Uterus (tissue), 4 donors: ENCODE results near the gene DPP10. TPM values are rescaled to one million over a fixed set of nuclear protein-coding genes. Genes with fewer than 3 reads are reported as not detected.

Source experiments
- DNase-seq, 2 donors: peaks; one replicate each; pipeline ENCODE4 v3.0.0-alpha.2; 2019 to 2020
- H3K27ac ChIP-seq, 2 donors: fragments of 200-600 bp; sonication (generic); 1 replicate in 1 of 2; 2 replicates in 1 of 2; pipeline ENCODE4 v1.5.1; 2016 to 2018
- H3K27me3 ChIP-seq, 2 donors: fragments of 200-600 bp; sonication (generic); one replicate each; pipeline ENCODE4 v1.5.1; 2018 to 2019; ENCODE audit warnings: control low read depth in 1 of 2
- H3K36me3 ChIP-seq, 2 donors: fragments of 200-600 bp; sonication (generic); one replicate each; pipeline ENCODE4 v1.5.1; 2019; ENCODE audit warnings: control low read depth in 1 of 2
- H3K4me1 ChIP-seq, 2 donors: fragments of 200-600 bp; sonication (generic); one replicate each; pipeline ENCODE4 v1.5.1; 2018 to 2019; ENCODE audit warnings: control low read depth in 1 of 2
- H3K4me3 ChIP-seq, 2 donors: fragments of 200-600 bp; sonication (generic); 1 replicate in 1 of 2; 2 replicates in 1 of 2; pipeline ENCODE4 v1.5.1; 2018 to 2019; ENCODE audit warnings: mild to moderate bottlenecking in 1 of 2
- H3K9me3 ChIP-seq, 2 donors: fragments of 200-600 bp; sonication (generic); one replicate each; pipeline ENCODE4 v1.5.1; 2019; ENCODE audit warnings: control low read depth in 1 of 2
- POLR2A ChIP-seq, 2 donors: fragments of 450-650 bp; IDR thresholded peaks; one replicate each; pipeline ENCODE4 v1.6.1; 2016; ENCODE audit warnings: antibody characterized with exemption in 2 of 2, mild to moderate bottlenecking in 1 of 2, moderate library complexity in 1 of 2
- intact Hi-C: fragments of 100-400 bp; cut with DNase I; formaldehyde crosslinking; loops from one replicate; pipeline ENCODE4 v1.15.1; 2023; ENCODE audit warnings: low total_unique reads
- total RNA-seq, 4 donors: library from RNA; depleted of rRNA in 3 of 4; stranded (reverse); fragments of >200 nt in 3 of 4; gene quantifications; one replicate each; pipeline versions ENCODE4 v1.1.0 to v1.2.4, GENCODE V29; 2014 to 2023
- TF ChIP-seq, protein P1 (sequence below), 4 experiments: fragments of 200-600 bp in 2 of 4; fragments of 450-650 bp in 2 of 4; sonication (generic) in 2 of 4; IDR thresholded peaks; one replicate each; pipeline ENCODE4 v1.5.1; 2016 to 2019; ENCODE audit warnings: antibody characterized with exemption in 4 of 4, mild to moderate bottlenecking in 2 of 4, moderate library complexity in 1 of 4
- donor health status: DM: yes; HTN: yes; CAD: no.

The DPP10 gene
- total RNA-seq, 4 donors from 2014 or later: 33.0 TPM; not detected in 3

DNA sequence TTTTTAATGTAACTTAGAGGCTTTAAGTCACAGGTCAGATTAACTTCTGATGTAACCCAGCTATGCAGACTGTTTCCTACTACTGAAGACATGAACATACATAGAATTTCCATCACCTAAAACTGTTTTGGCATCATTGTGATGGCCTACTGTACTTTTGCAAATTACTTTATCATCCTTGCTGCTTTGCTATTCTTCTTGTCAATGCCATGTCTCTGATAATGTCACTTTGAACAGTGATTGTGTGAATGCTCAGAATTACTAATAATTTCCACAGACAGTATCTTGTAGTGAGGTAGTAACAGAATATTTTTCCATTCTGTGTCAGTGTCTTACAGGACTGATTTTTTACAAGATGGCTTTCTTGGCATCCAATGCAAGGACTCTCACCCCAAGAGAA, 663.5 kb downstream of the DPP10 start:
- TF ChIP-seq, protein P1, sequence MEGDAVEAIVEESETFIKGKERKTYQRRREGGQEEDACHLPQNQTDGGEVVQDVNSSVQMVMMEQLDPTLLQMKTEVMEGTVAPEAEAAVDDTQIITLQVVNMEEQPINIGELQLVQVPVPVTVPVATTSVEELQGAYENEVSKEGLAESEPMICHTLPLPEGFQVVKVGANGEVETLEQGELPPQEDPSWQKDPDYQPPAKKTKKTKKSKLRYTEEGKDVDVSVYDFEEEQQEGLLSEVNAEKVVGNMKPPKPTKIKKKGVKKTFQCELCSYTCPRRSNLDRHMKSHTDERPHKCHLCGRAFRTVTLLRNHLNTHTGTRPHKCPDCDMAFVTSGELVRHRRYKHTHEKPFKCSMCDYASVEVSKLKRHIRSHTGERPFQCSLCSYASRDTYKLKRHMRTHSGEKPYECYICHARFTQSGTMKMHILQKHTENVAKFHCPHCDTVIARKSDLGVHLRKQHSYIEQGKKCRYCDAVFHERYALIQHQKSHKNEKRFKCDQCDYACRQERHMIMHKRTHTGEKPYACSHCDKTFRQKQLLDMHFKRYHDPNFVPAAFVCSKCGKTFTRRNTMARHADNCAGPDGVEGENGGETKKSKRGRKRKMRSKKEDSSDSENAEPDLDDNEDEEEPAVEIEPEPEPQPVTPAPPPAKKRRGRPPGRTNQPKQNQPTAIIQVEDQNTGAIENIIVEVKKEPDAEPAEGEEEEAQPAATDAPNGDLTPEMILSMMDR (IDR thresholded peaks at IDR 0.05): no peak
- no peak for TF ChIP-seq POLR2A (IDR thresholded peaks at IDR 0.05)
- intact Hi-C loops: no loop called here
- no peaks in the 10 kb centered on the region for H3K27me3 ChIP-seq

DNA sequence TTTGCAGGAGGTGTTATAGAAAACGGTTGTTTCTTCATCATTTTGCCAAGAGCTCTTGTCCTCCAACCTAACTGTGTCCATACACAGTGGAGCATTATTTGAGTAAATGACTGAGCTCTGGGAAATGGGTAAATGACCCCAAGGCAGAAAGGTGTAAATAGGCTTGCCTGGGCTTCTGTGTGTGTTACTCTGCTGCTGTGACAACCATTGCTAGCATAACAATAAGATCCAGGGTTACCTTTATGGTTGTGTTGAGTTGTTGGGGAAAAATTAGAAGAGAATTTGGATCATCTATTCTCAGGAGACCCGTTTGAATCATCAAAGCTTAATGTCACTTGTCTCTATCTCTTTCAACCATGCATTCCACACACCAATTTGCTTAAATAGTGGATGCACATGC, 672.7 kb downstream of the DPP10 start:
- TF ChIP-seq, protein P1 (IDR thresholded peaks at IDR 0.05): no peak
- no peak for TF ChIP-seq POLR2A (IDR thresholded peaks at IDR 0.05)
- Histone ChIP-seq H3K4me3 (no peak overlapping the region), H3K4me1 (no peaks in the 10 kb centered on the region), H3K27me3 (no peaks in the 10 kb centered on the region), H3K36me3 (no peaks in the 10 kb centered on the region), H3K9me3 (no peaks in the 10 kb centered on the region), H3K27ac (no peak overlapping the region)
- DNase-seq: no peak
- intact Hi-C loops: no loop called here

More for the DNA sequence above, 663.5 kb downstream of the DPP10 start:
- Histone ChIP-seq H3K27ac (no peak overlapping the region), H3K36me3 (no peaks in the 10 kb centered on the region), H3K9me3 (no peaks in the 10 kb centered on the region), H3K4me3 (no peak overlapping the region), H3K4me1 (no peaks in the 10 kb centered on the region)
- no peak for DNase-seq

DNA sequence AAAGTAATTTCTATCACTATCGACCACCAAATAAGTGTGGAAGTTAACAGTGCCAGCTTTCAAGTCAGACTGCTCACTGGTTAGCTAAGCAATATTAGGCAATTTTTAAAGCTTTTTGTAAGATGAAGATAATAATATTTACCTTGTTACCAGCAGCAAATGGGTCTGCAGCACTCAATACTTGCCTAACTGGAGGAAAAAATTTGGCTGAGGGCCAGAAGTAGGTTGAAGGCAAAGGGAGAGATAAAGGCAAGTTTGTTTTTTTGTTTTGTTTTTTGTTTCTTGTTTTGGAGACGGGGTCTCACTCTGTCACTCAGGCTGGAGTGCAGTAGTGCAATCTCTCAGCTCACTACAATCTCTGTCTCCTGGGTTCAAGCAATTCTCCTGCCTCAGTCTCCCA, 675.9 kb downstream of the DPP10 start:
- Histone ChIP-seq H3K36me3 (no peaks in the 10 kb centered on the region), H3K4me1 (no peaks in the 10 kb centered on the region), H3K27ac (no peak overlapping the region), H3K27me3 (no peaks in the 10 kb centered on the region), H3K4me3 (no peak overlapping the region), H3K9me3 (no peaks in the 10 kb centered on the region)
- no peak for TF ChIP-seq POLR2A (IDR thresholded peaks at IDR 0.05)
- TF ChIP-seq, protein P1 (IDR thresholded peaks at IDR 0.05): no peak
- intact Hi-C loops: no loop called here
- DNase-seq: no peak

DNA sequence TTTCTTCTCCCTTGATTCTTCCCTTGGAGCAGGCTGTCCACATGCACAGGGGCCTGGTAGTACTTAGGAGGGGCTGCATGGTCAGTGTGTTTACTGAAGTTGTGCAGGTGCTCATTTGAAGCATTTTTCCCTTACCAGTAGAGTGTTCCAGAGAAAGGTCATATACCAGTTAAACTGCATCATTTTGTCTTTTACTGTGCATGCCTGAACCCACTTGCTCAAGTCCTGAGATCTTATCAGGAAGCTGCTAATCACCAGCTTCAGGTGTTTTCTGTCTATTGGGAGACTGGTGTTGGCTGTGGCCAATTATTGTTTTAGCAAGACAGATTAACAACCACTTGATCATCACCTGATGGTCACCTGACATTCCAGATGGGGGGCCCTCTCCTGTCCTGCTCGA, 676.6 kb downstream of the DPP10 start:
- intact Hi-C loops: no loop called here
- Histone ChIP-seq H3K27me3 (no peaks in the 10 kb centered on the region), H3K4me3 (no peak overlapping the region), H3K36me3 (no peaks in the 10 kb centered on the region), H3K4me1 (no peaks in the 10 kb centered on the region), H3K27ac (no peak overlapping the region), H3K9me3 (no peaks in the 10 kb centered on the region)
- DNase-seq: no peak
- no peak for TF ChIP-seq POLR2A (IDR thresholded peaks at IDR 0.05)

DNA sequence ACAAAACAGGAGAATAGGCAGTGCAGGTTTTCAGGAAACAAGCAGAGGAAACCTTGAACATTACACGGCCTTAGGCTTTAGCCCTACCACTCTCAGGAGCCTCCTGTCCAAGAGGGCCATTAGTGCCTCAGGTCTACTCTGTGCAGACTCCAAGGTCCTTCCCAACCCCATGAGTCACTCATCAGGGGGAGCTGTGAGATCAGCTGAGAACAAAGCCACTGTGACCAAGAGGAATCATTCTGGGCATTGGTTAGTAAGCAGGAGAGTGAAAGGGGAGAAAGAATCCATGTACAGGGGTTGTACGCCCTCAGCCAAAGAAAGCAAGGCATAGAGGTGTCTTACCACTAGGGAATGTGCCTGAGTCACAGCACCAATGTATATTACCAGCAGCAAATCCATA, 680.3 kb downstream of the DPP10 start:
- no peaks in the 10 kb centered on the region for H3K36me3 ChIP-seq
- no peak overlapping the region for H3K27ac ChIP-seq
- H3K4me1 ChIP-seq: no peaks in the 10 kb centered on the region
- no peaks in the 10 kb centered on the region for H3K27me3 ChIP-seq
- no peak for DNase-seq
- TF ChIP-seq POLR2A (IDR thresholded peaks at IDR 0.05): no peak
- TF ChIP-seq, protein P1 (IDR thresholded peaks at IDR 0.05): no peak
- intact Hi-C loops: no loop called here
- H3K9me3 ChIP-seq: no peaks in the 10 kb centered on the region
- no peak overlapping the region for H3K4me3 ChIP-seq

DNA sequence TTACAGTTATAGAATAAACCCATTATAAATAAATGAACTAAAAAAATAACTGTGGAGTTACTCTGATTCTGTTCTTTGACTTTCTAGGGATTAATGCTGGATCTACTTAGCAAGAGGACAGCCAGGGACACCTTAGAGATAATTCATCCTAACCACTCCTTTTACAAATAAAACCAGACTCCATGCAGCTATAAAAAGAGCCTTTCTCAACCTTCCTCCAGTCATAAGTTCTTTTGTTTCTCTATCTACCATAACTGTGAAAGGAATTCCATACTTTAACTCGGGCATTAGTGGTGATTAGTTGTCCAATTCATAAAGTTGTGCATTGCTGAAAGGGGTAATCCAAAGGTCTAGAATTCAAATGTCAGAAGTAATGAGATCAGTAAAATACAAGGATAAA, 682.4 kb downstream of the DPP10 start:
- no peak for TF ChIP-seq POLR2A (IDR thresholded peaks at IDR 0.05)
- TF ChIP-seq, protein P1 (IDR thresholded peaks at IDR 0.05): no peak
- Histone ChIP-seq H3K27ac (no peak overlapping the region), H3K4me3 (no peak overlapping the region), H3K36me3 (no peaks in the 10 kb centered on the region), H3K27me3 (no peaks in the 10 kb centered on the region), H3K4me1 (no peaks in the 10 kb centered on the region), H3K9me3 (no peaks in the 10 kb centered on the region)
- intact Hi-C loops: no loop called here
- DNase-seq: no peak
